GM12801 (cell line): ENCODE data around the gene TRAPPC5.

Experiments used
- CTCF ChIP-seq: IDR thresholded peaks from one replicate; pipeline ENCODE4 v1.5.1; 2011; ENCODE audit warnings: control low read depth; ENCODE audit not compliant: insufficient read length; ENCODE audit errors: extremely low read depth

TRAPPC5 gene

GRCh38 chr19:7680606-7681339, at the start of gene TRAPPC5:
Gene TRAPPC5 (plus strand): TSS chr19:7680833. CDS start chr19:7682254, 1,421 bp downstream.
- TF ChIP-seq CTCF: no peak

- no peak for TF ChIP-seq CTCF
These were observed 49.1 kb upstream of the TRAPPC5 start for GRCh38 chr19:7631577-7631976.

- TF ChIP-seq CTCF: no peak
These were observed 48.1 kb upstream of the TRAPPC5 start for GRCh38 chr19:7632340-7633203.

GRCh38 chr19:7633698-7634097, 46.9 kb upstream of the TRAPPC5 start, which contains the start of gene PCP2:
Gene PCP2 (minus strand): TSS chr19:7633719. CDS start chr19:7633457, 262 bp downstream.
- no peak for TF ChIP-seq CTCF

- no peak for TF ChIP-seq CTCF
These were observed 45.0 kb upstream of the TRAPPC5 start for GRCh38 chr19:7635670-7636069.

- TF ChIP-seq CTCF: no peak
These were observed 44.3 kb upstream of the TRAPPC5 start for GRCh38 chr19:7636317-7636690.

GRCh38 chr19:7636691-7637373, 43.8 kb upstream of the TRAPPC5 start, which contains the start of gene STXBP2:
Gene STXBP2 (plus strand): TSS chr19:7637110. CDS start chr19:7637150, 40 bp downstream.
- TF ChIP-seq CTCF: no peak
